NCI-H2107 treated with DMSO at 0.1 percent for 48 hours (cell line): ENCODE measurements around the gene C1orf174.
A peak's percentile ranks its signal among the peaks of the same experiment; 100 is the strongest.
"Not testable (repeated sequence)": the region's sequence is repeated elsewhere in the genome, so short reads cannot be mapped to it uniquely, and the experiment has no call there.

ENCODE experiments used
- DNase-seq: peaks from one replicate; lab custom pipeline; 2025; ENCODE audit not compliant: unreplicated experiment; lab: John Stamatoyannopoulos, UW

C1orf174 gene

DNA sequence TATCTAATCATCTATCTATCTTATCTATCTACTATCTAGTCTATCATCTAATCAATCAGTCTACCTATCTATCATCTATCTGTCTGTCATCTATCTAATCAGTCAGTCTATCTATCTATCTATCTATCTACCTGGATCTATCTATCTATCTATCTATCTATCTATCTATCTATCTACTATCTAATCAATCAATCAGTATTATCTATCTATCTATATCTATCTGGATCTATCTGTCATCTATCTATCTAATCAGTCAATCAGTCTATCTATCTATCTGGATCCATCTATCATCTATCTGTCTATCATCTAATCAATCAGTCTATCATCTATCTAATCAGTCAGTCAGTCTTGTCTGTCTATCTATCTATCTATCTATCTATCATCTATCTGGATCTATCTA lies 26.9 kb upstream of the C1orf174 start:
- DNase-seq = no peak

DNA sequence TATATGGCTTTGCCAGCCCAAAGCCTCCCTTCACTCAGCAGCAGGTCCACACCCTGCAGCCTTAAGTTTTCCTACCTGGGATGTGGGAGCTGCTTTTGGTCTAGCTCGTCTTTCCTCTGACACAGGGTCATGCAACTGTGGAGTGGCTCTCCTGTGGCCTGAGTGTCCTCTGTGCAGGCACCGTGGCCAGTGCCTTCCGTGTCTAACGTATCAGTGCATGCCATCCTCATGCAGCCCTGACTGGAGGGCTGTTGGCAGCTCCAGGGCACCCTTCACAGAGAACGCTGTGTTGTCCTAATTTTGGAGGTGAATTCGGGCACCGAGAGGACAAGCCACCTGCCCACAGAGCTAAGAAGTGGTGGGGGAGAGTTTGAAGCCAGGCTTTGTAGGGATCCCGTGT lies 25.7 kb upstream of the C1orf174 start:
- DNase-seq = no peak

DNA sequence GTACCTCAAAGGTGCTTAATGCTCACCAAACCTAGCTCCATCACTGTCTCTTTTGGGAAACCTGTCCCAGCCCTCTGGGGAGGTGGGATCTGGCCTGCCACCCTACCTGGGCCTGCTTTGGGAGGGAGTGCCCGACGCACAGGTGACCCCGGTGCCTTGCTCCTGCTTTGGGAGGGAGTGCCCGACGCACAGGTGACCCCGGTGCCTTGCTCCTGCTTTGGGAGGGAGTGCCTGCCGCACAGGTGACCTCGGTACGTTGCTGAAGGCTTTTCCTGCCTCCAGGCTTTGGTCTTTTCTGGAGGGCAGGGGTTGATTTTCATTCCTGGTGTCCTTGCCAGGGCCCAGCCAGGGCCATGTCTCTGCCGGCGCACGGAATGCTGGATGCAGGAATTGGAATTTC lies 25.2 kb upstream of the C1orf174 start:
- no peak for DNase-seq

DNA sequence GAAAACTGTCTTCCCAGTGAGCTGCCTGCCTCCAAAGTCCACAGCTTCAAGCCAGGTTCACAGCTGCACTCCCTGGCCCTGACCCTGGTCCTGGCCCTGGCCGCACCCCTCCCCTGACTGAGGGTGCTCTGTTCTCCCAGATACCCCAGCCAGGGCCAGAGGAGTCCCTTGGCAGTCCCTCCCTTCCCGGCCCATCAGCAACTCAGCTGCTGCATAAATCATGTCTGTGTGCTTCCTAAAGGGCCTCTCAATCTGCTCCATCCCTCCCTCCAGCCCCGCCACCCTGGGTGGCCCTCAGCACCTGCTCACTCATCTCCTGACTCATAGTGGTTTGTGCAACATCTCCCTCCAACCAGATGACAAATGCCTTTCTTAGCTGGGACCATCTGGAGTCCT lies 24.8 kb upstream of the C1orf174 start:
- DNase-seq = peak; percentile 35

DNA sequence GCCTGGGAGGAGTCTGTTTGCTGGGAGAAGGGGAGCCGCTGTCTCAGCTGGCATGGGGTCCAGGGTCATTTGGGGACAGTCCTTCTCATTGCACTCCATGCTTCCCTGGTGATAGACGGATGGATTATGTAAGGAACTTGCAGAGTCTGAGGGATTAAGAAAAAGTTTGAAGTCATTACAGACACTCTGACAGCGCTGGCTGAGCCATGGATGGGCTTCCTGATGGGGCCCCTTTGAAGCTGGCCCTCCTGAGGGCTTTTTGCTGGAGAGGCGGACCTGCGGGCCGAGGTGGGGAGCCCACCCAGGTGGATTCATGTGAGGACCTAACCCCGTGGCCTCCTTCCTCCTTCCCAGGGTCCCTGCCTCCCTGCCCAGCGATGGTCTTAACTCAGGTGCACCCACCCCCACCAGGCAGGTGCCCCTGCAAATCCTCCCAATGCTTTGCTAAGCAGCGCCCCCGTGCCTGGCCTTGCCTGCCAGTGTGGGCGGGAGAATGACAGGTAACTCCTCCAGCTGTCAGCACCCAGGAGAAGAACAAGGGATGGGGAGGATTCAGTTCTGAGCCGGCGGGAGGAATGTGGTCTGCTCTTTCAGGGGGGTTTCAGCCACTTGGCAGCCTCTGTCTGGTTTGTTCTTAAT lies 24.2 kb upstream of the C1orf174 start:
- DNase-seq = no peak

DNA sequence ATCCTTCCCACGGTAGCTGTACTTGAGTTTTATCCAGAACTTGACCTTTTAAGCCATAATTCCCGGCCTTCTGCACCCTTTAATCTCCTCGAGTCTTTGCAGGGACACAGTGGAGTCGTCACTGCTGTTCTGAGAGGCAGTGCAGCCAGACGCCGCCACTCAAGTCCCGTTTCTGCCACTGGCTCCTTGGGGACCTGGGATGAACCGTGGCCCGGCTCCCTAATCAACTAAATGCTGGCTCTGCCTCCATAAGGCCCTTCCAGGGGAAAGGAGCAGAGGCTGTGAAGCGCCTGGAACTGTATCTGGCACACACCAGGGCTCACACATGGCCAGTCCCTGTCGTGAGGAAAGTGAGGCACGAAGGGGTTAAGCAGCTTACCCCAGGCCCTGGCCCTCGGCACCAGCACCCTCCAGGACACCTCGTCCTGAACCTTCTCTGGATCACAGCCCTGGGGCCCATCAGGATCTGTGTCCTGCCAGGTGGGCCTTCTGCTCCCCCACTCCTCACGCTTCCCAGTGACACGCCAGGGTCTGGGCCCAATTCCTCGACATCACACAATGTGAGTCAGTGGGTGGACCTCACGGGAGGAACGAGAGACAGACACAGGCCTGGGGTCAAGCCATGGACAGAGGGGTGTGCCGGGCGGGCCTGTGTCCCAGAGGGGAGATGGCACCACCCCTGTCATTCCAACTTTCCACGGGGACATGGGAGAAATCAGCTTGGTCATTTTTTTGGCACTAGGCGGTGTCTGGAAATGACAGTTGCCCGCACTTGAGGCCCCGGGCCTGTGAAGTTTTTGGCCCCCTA lies 23.5 kb upstream of the C1orf174 start:
- no peak for DNase-seq

DNA sequence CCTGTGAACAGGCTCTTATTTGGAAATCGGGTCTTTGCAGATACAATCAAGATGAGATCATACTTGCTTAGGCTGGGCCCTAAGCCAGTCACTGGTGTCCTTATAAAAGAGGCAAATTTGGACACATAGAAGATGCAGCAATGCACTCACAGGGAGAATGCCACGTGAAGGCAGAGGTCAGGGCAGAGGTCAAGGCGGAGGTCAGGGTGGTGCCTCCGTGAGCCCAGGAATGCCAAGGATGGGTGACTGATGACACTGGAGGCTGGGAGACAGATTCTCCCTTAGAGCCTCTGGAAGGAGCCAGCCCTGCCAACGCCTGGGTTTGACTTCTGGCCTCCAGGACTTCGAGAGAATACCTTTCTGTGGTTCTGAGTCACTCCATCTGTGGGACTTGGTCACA lies 22.8 kb upstream of the C1orf174 start:
- no peak for DNase-seq

DNA sequence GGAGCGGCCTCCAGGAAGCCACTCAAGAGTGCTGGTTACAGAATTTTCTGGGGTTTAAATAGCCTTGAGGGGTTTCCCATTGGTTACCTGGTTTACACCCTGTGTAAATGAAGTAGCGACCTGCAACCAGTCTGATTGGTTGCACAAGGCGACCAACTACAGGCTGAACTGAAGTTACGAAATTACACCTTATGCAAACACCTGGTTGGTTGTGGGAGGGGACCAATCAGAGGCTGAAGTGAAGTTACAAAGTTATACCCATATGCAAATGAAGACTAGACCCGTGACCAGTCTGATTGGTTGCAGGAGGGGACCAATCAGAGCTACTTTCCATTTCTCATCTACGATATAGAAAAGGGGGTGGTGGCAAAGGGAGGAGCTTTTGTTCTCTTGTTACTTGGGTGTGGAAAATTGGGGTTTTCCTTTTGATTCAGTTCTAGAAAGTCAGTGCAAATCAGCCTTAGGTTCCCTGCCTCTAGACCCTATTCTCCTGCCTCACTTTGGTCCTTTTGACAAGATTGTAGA lies 22.2 kb upstream of the C1orf174 start:
- no peak for DNase-seq

DNA sequence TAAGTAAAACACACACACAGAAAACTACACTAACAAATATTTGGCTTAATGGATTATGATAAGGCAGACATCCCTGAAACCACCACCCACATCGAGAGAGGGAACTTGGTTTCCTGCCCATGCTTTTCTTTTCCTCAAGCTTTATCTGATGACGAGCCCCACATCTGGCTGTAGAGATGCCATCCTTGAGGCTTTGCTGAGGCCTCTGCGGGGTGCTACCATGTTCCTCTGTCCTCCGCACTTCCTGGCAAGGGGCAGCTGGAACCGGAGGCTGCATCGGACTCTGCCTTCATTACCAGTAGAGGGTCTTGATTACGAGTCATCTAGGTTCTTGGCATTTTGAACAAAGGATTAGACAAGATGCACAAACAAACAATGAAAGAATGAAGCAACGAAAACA lies 21.7 kb upstream of the C1orf174 start:
- no peak for DNase-seq

DNA sequence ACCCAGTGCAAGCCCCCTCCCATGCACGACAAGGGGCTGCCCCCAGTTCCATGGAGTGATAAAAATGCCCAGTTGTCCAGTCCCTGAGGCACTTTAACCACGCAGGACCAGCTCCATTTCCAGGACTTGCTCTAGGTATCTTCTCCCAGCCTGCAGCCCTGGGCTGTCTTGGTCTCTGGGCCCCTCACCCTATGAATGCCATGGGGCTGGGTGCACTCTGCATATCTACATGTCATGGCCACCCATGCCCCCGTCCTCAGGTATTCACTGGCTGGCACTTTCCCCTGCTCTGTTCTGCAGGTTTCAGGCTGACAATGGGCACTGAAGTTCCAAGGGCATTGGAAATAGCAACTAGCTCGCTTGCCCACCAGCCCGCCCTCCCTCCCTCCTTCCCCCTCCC lies 19.6 kb upstream of the C1orf174 start:
- DNase-seq = no peak

DNA sequence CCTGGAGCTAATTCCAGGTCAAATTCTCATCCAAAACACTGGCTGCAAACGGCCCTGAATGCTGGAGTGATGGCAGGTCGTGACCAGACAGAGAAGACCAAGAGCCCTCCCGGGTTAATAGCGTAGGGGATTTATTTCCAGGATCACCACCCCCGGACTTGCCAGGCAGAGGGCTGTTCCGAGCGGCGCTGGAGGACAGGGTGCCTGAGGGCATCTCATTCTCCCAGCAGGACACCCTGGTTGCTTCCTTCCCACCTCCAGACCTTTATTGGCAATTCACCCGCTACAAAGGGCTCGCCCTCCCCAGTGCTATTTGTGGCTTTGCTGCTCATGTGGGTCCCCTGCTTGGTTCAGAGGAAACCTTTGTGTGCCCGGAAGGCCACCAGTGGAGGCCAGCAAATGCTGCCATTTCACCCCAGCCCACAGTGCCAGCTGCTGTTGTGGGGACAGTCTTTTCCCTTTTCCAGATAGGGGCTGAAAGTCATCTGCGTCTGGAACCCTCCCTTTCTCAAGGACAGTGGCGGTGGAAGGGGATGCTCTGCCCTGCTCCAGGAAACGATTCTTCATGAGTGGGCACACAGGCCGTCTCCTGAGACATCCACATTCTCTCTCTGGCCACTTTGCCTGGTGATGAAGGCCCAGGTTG lies 19.0 kb upstream of the C1orf174 start:
- DNase-seq = no peak

DNA sequence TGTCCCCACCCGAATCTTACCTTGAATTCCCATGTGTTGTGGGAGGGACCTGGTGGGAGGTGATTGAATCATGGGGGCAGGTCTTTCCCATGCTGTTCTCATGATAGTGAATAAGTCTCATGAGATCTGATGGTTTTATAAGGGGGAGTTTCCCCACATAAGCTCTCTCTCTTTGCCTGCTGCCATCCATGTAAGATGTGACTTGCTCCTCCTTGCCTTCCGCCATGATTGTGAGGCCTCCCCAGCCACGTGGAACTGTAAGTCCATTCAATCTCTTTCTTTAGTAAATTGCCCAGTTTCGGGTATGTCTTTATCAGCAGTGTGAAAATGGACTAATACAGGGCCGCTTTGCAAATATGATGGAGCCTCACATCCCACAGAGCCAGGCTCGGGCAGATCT lies 18.3 kb upstream of the C1orf174 start:
- DNase-seq = not testable (repeated sequence)

DNA sequence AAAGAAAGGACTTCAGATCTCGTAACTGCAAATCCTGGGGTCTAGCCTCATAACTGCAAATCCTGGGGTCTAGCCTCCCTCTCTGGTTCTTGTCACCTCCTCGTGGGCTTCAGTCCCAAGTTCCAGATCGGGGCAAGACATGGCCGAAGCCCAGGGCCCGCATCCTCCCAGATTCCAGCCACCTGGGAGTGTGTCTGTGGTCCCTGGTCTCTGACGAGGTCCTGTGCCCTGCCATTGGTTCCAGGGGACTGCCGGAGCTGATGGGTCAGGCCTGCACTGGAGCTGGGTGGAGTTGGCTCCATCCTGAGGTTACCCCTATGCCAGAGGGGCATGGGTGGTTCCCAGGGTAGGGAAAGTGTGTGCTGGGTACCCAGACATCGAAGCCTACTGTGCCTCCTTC lies 17.7 kb upstream of the C1orf174 start:
- DNase-seq = no peak

DNA sequence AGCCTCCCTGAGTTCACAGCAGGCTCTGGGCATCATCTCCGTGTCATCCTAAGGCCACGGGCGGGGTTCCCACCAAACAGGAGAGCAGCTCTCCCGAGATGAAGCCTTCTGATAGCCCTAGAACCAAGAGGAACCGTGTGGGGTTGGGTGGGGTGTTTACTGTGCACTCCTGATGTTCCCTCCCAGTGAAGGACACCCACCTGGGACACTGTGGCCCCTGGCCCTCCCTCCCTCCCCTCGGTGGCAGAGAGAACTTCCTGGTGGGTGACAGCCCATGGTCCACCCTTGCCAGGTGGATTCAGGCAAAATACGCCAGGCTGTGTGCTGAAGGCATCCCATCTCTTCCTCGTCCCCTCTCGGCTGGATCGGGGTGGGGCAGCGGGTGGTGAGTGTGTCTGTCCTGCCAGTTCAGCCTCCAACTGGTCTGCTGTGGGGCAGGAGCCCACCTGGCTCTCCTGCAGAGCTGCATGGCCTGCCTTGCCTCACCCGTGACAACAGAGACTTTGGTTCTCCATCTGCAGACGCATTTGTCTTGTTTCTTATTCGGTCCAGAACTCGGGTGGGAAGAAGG lies 15.6 kb upstream of the C1orf174 start:
- DNase-seq = no peak

DNA sequence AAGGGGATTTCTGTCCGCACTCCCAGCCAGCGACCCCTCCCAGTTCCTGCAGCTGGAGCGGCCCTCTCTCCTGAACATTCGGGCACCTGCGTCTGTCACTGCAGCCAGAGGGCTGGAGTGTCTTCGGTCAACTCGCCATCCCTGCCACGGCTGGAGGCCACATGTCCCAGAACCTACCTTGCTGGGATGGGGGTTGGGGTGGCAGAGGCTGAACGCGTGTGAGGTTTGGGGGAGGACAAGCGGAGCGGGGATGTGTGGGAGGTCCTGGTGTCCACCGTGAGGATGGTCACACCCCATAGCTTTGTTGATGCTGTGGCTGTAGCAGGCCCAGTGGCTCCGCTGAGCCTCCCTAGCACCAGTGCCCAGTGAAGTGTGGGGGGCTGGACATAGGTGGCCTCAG lies 14.8 kb upstream of the C1orf174 start:
- DNase-seq = no peak

DNA sequence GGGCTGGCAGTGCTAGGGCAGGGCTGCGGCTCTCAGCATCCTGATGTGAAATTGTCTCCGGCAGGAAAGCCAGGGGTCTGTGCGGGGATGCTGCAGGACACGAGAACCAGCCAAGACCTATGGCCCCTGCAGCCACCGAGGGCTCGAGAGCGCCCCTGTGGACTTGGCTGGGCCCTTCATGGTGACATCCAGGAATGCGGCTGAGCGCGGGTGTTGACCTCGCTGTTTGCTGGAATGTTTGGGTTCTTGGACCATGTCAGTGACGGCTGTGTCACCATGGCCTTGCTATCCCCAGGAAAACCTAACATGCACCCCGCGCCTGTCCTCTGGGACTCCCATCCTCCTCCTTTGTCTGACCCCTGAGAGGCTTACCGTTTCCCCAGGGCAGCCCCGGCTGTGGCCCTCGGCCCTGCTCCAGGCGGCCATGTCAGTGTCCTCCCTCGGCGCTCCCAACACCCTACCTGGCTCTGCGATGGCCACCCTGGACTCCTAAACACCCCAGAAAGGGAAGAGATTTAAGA lies 14.3 kb upstream of the C1orf174 start:
- no peak for DNase-seq

DNA sequence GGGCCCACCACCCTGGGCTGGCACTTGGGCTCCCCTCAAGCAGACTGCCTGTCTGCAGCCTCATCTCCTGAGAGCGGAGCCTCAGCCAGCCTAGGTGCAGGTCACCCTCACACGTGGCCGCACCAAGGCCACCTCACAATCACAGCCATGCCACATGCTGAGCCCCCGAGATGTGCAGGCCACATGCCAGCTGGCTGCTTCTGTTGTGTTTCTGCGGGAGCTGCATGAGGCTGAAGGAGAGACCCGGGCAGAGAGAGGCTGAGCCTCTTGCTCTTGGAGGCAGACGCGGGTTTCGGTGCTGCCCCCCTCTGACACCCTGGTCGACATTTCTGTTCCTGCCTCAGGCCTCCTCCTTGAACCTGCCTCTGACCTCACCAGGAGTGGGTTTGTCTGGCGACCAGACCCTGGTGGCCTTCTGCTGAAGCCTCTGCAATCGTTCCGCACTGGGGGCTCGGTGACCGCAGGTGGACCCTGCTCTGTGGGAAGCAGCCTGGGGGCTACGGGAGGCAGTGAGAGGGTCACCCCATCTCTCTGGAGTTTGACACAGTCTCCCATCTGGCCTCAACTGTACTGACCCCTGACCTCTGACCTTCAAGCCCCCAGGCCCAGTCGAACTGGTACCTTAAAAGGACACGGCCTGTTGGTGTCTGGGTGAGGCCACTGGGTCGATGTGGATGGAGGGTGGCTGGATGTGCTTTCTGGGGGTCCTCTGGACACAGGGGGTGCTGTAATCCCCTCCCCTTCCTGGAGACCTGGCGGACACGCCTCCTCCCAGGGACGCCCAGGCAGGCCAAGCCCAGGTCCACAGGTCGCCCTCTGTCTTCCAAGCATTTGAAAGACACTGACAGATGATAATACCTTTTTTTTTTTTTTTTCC lies 13.0 kb upstream of the C1orf174 start:
- no peak for DNase-seq

DNA sequence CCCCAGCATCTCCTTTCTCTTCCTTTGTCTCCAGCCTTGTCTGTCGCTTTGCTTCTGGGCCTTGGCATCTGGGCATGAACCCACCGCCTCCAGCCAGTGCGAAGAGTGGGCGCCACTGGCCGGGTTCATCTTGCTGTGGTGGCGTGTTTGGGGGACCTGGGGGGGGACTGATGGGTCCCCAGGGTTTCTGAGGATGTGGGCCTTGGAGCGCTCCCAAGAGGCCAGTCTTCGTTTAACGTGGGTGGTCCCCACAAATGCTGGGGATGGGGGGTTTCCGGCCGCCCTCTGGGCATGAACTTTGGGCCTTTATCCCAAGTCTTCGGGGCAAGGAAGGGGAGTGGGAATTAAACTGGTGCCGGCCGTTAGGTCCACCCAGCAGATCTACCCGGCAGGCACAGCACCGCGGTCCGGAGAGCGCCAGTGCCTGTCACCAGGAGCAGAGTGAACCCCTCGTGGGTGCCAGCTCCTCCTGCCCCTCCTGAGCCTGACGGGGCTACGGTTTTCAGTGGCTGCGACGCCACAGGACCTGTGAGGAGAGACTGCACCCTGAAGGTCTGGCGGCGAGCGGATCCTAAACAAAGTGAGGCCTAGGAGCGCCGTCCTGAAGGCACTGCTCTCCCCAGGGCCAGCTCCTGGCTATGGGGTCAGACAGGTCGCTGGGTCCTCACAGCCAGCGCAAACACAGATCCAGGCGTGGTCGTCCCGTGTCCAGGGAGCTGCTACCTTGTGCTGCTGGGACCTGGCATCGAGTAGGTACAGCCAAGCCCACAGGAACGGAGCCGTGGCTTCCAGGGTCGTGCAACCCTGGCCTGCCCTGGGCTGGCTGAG lies 12.1 kb upstream of the C1orf174 start:
- DNase-seq = no peak
